HFFc6 (cell line): ENCODE data around the gene RBM15B. TPM values are rescaled to one million over a fixed set of nuclear protein-coding genes. Genes with fewer than 3 reads are reported as not detected.

Experiments used
- DNase-seq: peaks from one replicate; pipeline ENCODE4 v3.0.0-alpha.2; 2018
- H3K27ac Mint-ChIP-seq: 2 replicates; pipeline ENCODE4 v1.8.0; 2020; ENCODE audit warnings: mild to moderate bottlenecking, mixed read lengths
- H3K27me3 Mint-ChIP-seq: 2 replicates; pipeline ENCODE4 v1.8.0; 2021; ENCODE audit warnings: mild to moderate bottlenecking, moderate library complexity, mixed read lengths; ENCODE audit not compliant: insufficient read depth
- H3K36me3 Mint-ChIP-seq: 2 replicates; pipeline ENCODE4 v1.8.0; 2021; ENCODE audit warnings: low read depth, mixed read lengths
- H3K4me1 Mint-ChIP-seq: 2 replicates; pipeline ENCODE4 v1.8.0; 2020; ENCODE audit warnings: low read depth, mixed read lengths
- H3K4me3 Mint-ChIP-seq: 2 replicates; pipeline ENCODE4 v1.8.0; 2020; ENCODE audit warnings: mild to moderate bottlenecking, moderate library complexity, mixed read lengths
- H3K9me3 Mint-ChIP-seq: 2 replicates; pipeline ENCODE4 v1.8.0; 2020; ENCODE audit warnings: mild to moderate bottlenecking, mixed read lengths
- CTCF ChIP-seq: fragments of 200-600 bp; sonication (generic); IDR thresholded peaks from 2 replicates; pipeline ENCODE4 v1.5.0; 2021; ENCODE audit warnings: antibody characterized with exemption, mild to moderate bottlenecking
- long read RNA-seq: library from polyadenylated mRNA; unstranded; transcript quantifications from one replicate; pipeline ENCODE4 v2.0.0, GENCODE V29; 2019
- total RNA-seq, 6 experiments: library from RNA; stranded (reverse); fragmentation: NEBNext Ultra II Directional; extraction: Animal tissue kit (Norgen Biotek cat#: 25700); gene quantifications; 2 replicates in 1 of 6; 3 replicates in 5 of 6; pipeline ENCODE4 v1.2.3, GENCODE V29; 2021

Gene RBM15B
- total RNA-seq: 10 to 100 TPM; 25.8 to 30.6 (median 29.2) TPM
- long read RNA-seq, full-length matches to known transcripts: 13 of 13 reads
- long read RNA-seq, partial matches to known transcripts: 0 of 13 reads
- long read RNA-seq, other reads (novel, unspliced or antisense): 0 of 13 reads

GRCh38 chr3:51391075-51391565 lies at the start of gene RBM15B:
TSS of gene RBM15B (plus strand) at chr3:51391285. CDS start at chr3:51391400, 115 bp downstream.
- DNase-seq: peak; percentile 98
- Mint-ChIP-seq H3K4me1 (peaks cover 65% of the 10 kb centered on the region), H3K27ac (peak within 1 kb of the TSS; percentile 88), H3K36me3 (peaks cover 44% of the 10 kb centered on the region), H3K9me3 (no peaks in the 10 kb centered on the region), H3K4me3 (peak within 1 kb of the TSS; percentile 88), H3K27me3 (peaks cover 3% of the 10 kb centered on the region; the same call in 1 of the 2 replicates)
- TF ChIP-seq CTCF: peak; percentile 91

GRCh38 chr3:51343918-51344687 lies 47.0 kb upstream of the RBM15B start:
- Mint-ChIP-seq H3K4me1 (peaks cover 47% of the 10 kb centered on the region), H3K36me3 (no peaks in the 10 kb centered on the region), H3K27ac (peak overlapping the region; percentile 83), H3K9me3 (no peaks in the 10 kb centered on the region), H3K27me3 (no peaks in the 10 kb centered on the region; the same call in 1 of the 2 replicates), H3K4me3 (peak overlapping the region; percentile 35)
- DNase-seq: peak; percentile 84
- TF ChIP-seq CTCF: no peak

GRCh38 chr3:51350751-51351150 lies 40.3 kb upstream of the RBM15B start:
- no peak for TF ChIP-seq CTCF
- Mint-ChIP-seq H3K4me1 (no peaks in the 10 kb centered on the region), H3K9me3 (no peaks in the 10 kb centered on the region), H3K36me3 (no peaks in the 10 kb centered on the region), H3K27me3 (peaks cover 8% of the 10 kb centered on the region), H3K4me3 (no peak overlapping the region), H3K27ac (no peak overlapping the region)
- DNase-seq: no peak

GRCh38 chr3:51353131-51353530 lies 38.0 kb upstream of the RBM15B start:
- TF ChIP-seq CTCF: no peak
- Mint-ChIP-seq H3K27ac (no peak overlapping the region), H3K36me3 (no peaks in the 10 kb centered on the region), H3K9me3 (no peaks in the 10 kb centered on the region), H3K4me3 (no peak overlapping the region), H3K4me1 (no peaks in the 10 kb centered on the region), H3K27me3 (peaks cover 16% of the 10 kb centered on the region)
- no peak for DNase-seq

- Mint-ChIP-seq H3K9me3 (no peaks in the 10 kb centered on the region), H3K36me3 (no peaks in the 10 kb centered on the region), H3K4me3 (no peak overlapping the region), H3K27me3 (peaks cover 18% of the 10 kb centered on the region), H3K4me1 (no peaks in the 10 kb centered on the region), H3K27ac (no peak overlapping the region)
- no peak for DNase-seq
- no peak for TF ChIP-seq CTCF
These were observed 37.4 kb upstream of the RBM15B start for GRCh38 chr3:51353691-51354090.
